Neural progenitor cell (in vitro differentiated cells): ENCODE data around the gene ANKRD30A.
"Not testable (repeated sequence)": the region's sequence is repeated elsewhere in the genome, so short reads cannot be mapped to it uniquely, and the experiment has no call there.

Source experiments
- CTCF ChIP-seq: fragments of 200-600 bp; sonication (generic); IDR thresholded peaks from 2 replicates; pipeline ENCODE4 v1.5.1; 2017; ENCODE audit warnings: antibody characterized with exemption, mild to moderate bottlenecking
- EZH2 ChIP-seq: fragments of 200-600 bp; sonication (generic); IDR thresholded peaks from 2 replicates; pipeline ENCODE4 v1.6.1; 2017; ENCODE audit warnings: antibody characterized with exemption, mild to moderate bottlenecking, moderate library complexity
- EZH2phosphoT487 ChIP-seq: fragments of 200-600 bp; sonication (generic); IDR thresholded peaks from 2 replicates; pipeline ENCODE4 v1.6.1; 2017; ENCODE audit warnings: antibody characterized with exemption

- TF ChIP-seq CTCF, EZH2, EZH2phosphoT487: not testable (repeated sequence)
Measured at GRCh38 chr10:37400774-37401173, 275.4 kb downstream of the ANKRD30A start.
